Activated CD4-positive, alpha-beta T cell treated with anti-CD3 and anti-CD28 coated beads, Interleukin-2, amount 50 U/mL, for 24 hours (primary cell): ENCODE measurements around the gene ZNF697.

Experiments
- DNase-seq, 2 donors: peaks; one replicate each; pipeline ENCODE4 v3.0.0-alpha.2; 2020; ENCODE audit warnings: low read depth in 1 of 2, low spot score in 1 of 2

ZNF697 gene

DNA sequence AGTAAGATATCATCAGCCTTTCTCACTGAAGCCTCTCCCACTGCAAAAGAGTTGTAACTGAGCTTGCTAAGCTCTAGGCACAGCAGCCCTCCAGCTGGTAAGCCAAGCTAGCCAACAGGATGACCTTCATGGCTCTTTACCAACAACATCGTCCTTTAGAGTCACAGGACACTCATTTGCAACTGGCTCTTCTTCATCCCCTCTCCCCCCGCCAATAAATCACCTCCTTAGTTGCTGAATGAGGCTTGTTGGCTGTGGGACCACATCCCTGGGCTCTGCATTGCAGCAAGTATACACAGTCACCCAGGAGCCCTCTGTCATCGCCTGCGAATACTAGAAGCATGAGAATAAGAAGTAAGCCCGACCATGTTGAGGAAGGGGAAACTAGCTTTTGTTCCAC, 16.0 kb upstream of the ZNF697 start:
- DNase-seq, result no peak

DNA sequence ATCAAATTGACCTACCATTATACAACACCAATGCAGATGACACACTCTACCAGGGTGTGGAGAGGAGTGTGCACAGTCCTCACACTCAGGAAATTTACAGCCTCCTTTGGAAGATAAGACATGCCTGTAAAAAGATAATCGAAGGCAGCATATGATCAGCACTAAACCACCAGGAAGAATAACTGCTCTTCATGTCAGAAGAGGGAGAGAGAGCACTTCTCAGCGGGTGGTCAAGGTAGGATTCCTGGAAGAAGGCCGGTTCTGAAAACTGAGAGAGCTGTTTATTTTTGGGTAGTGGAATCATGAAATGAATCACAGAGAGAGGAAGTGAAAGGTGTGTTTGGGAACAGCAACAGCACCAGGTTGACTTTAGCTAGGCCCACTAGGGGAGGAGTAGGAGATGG, 14.0 kb upstream of the ZNF697 start:
- no peak for DNase-seq

DNA sequence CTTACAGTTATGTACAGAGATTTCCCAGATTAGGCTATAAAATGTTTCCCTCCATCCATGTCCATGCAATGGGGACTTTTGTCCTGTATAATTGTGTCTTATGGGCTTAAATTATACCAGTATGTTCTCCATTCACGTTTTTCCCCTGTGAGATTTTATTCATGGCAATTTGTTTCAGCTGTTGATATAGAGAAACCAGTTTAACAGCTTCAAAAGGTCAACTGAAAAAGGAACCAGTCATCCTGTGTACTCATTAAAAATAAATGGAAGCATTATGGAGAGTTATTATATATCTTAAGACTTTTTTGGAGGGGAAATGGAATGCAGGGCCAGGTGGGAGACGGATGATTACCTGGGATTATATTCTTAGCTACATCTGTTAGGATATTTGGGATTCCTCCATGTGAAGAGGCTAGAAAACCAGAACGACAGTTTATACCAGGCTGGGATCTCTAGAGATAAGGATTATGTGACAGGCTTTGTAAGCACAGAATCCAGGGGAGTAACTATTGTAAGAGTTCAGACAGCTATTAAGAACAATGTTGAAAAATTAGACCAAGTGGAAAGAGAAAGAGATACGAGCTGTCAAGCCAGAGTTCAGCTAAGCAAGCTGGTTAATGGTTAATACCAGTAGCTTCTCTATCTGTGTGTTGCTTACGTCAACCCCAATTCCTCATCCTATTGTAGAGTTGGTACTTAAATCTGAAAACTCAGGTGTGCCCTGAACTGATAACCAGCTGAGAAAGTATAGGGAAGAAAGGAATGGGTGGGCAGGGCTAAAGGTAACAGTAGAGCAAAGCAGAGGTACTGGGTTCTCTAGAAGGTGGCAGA, 12.4 kb upstream of the ZNF697 start:
- no peak for DNase-seq

DNA sequence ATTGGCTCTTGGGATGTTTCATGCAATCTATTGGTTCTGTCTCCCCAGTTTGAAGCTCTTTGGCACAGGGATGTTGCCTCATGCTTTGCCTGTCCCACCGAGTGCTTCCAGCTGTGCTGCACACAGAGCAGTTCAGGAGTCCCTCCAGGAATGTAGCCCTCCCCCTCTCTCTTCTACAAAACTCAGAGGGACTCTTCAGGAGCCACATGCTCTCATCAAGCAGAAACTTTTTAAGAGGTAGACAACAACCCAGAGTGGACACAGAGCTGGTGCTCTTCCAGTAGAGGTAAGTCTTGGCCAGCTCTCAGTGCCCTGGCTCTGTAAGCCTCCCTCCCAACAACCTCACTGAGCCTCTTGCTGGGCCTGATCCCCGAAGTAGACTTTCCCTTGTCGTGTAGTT, 11.6 kb upstream of the ZNF697 start:
- DNase-seq, result no peak

DNA sequence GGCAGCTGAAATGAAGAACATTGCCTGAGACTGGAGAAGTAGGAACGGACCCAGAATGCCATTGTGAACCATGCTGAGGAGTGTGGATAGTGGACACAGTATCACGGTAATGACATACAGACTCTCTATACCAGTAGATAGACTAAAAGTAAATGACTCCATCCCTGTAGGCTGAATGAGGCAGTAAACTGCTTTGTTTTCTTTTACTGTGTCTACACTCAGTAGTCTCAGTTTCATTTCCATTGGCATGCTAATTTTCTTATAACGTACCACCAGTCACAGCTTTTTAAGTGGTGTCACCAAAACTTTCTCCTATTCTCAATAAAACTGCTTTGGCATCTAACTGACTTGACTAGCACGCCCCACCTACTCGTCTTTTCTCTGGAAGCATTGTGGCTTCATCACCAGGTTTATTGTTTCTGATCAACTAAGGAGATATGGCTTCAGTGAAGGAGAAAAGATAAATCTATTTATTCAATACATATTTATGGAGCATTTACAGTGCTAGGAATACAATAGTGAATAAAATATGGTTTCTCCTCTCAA, 8.4 kb upstream of the ZNF697 start:
- DNase-seq, result no peak

DNA sequence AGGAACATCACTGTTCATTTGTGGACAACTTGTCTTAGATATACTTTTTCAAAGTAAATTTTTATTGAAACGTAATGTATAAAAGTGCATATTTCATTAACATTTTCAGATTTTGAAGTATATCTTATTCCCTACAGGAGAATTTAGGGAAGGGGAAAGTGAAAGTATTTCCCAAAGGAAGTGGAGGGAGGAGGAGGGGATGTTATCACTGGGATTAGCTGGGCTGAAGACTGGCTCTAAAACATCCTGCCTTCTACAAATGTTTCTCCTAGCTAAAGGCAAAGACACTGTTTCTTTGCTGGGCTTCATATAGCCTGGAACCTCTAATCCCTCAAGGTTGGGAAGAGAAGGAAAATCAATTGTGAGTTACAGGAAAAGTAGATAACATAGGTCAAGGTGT, 7.1 kb upstream of the ZNF697 start:
- no peak for DNase-seq

DNA sequence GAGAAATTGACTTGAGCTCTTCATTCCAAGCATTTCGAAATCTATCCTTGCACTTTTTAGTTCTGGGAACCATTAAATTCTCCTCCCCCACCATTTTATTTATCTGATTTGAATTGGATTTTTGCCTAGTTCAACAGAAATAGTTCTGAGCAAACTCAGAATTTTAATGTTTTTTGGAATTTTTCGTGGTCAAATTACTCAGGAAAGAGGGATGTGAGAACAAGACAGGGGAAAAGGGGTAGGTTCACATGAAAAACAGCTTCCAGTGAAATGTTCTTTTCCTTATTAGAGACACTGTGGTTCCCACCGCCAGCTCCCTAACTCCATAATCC, 5.7 kb upstream of the ZNF697 start:
- no peak for DNase-seq

DNA sequence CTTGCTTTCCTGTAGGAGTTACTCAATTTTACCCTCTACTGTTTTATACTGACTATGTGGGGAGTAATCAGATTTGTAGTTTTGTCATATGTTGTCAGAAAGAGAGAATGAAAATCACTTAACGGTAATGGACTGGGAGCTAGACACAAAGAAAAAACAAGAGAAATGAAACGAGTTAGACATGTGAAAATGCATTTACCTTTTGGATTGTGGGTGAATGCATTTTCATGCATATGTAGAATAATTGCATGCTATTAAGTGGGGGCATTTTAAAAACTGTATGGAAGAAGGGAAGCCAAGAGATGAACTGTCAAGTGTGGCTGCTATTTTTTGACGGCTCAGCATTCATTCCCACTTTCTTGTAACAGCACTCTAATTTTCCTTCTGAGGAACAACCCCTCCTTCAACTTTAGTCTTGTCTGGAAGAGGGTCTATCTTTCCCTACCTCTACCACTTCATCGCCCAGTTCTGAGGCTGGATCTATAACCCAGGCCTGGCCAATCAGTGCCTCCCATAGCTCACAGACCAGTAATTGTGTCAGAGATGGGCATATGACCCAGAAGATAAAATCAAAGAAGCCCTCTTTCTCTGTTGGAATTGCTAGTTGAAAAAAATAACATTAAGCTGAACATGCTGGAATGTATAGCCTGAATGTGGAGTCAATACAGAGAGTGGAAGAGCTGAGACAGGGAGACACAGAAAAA, 5.2 kb upstream of the ZNF697 start:
- no peak for DNase-seq

DNA sequence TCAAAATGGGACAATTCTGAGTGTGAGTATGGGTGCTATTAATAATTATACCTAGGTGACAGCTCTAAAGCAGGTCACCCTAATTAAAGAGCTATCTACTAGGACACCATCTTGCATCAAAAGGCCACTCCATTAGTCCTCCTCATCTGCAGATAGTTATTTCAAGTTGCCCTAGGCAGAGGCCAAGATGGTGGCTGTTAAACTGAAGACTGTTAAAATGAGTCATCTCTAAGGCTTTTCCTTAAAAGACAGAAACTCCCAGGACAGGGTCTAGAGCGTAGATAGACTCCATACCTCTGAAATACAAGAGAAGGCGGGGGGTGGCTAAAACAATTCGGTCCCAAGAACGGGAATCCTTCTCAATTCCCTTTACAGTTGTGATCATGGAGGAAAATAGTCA, 4.5 kb upstream of the ZNF697 start:
- DNase-seq, result no peak

DNA sequence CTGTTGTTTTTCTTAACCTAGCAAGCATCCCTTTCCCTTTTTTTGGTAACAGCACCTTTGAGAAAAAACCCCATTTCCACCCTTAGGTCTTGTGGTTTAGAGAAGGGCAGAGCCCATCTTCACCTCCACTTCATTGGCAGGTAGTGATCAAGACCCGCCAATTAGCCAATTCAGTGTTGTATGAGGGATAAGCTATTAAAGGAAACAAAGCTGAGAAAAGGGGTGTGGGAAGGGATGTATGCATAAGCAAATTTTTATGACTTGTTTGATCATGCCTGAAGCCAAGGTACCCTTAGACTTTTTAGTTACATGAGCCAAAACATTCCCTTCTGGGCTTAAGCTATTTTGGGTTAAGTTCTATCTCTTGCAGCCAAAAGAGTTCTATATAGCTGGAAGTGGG, 3.6 kb upstream of the ZNF697 start:
- DNase-seq, result no peak

DNA sequence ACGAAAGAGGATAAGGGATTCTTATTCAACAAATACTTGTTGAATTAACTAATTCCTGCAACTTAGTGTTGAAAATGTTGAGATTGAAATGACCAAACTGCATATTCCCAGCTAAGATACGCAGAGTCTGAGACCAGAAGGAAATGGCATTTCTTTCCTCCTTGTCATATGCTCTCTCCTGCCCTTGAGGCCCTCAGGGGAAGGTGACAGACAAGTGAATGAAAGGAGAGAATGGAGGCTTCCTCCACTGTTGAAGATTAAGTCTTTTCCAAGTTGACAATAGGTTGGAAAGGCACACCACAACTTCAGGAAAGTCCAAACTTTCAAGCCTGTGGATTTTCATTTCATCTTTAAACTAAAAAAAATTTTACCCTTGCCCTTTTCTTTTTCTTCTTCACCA, 3.1 kb upstream of the ZNF697 start:
- DNase-seq, result no peak

DNA sequence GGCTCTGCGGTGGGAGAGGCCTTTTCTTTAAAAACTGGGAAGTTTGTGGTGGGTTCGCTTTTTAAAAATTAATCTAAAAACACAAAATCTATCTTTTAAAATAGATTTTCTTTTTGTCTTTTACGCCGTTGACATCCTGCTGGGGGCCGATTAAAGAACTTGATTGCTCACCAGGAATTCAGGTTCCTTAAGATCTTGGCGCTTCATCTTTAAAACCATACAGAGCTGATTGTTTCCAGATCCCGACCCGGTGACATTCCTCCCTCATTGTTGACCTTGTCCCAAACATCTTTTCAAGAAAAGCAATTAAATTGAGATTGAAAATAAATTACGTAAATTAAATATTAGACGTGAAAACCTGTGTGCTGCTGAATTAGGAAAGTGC, 546 bp upstream of the ZNF697 start:
- no peak for DNase-seq

DNA sequence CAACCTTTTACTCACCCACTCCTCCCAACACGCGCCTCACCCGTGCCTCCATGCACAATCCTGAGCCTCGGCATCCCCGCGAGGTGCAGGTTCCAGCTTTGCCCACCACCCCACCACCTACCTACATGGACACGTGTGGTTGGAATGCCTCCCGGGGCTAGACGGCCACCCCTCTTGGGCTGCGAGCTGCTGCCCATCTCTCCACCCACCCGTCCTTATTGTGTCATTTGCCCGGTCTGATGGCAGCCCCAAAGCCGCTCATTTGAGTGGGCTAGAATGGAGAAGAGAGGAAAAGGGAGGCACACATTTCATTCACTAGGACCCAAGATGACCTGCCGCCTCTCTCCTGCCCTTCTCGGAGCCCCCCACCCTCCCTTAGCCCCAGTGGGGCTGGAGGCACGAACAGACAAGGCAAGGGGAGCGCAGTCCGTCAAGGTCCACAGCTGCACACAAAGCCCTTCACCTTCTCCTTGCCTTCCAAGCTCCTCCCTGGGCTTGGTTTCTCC, 785 bp downstream of the ZNF697 start:
- DNase-seq, result no peak

DNA sequence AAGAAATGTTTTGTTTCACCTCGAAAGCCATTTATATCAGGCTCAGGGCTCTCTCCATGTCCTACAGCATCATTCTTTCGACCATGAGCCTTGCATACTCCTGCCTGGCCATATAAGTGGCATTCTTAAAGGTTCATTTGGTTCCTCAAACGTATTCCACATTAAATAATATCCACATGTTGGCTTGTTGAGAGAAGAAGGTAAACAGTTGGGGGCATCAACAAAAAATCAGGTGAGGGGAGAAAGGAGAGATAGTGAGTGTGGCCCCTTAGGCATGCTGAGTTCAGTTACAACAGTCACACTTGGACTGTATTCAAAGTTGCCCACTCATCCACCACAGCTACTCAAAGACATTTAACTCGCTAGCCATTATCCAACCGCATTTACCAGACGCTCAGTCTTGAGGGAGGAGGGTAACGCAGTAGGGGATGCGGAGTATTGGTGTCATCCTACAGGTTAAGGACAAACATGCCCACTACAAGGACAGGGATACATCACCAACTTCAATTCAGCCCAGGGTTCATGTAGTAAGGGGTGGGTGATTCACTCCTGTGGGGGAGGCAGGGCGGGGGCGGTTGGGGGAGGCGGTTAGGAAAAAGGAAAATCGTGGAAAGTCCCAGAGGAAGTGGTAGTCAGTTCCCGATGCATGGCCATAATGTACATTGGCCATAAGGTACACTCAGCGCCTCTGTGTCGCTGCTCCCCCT, 1.4 kb downstream of the ZNF697 start:
- DNase-seq, result no peak

DNA sequence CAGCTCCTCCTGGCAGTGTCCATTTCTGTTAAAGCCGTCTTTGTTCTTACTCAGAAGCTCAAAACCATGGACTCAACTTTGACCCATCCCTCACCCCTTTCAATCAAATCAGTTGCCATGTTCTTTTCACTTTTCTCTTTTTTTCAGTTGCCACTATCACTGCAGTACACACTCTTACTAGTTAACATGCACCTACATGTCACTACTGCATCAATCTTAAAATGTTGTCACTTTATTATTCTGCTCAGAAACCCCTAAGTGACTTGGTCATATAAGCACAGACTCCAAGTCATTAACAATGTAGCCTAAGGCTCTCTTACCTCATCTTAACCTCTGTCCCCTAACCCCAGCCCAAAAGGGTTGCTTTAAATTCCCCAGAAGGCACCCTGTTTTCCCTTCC, 9.0 kb downstream of the ZNF697 start:
- DNase-seq, result no peak

DNA sequence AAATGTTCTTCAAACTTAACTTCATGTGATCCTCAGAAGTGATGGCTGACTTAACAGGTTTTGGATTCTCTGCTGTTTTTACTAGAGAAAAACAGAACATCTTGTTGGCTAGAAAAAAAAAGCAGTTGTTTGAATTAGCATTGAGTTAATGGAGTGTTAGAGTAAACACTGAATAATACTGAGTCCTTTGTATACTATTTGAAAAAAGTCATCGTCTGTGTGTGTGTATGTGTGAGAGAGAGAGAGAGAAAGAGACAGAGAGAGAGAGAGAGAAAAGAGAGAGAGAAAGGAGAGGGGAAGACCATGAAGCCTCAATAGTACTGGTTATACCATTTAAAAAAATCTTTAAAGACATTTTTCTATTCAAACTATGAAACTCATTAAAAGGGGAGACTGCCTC, 10.4 kb downstream of the ZNF697 start:
- DNase-seq, result no peak

DNA sequence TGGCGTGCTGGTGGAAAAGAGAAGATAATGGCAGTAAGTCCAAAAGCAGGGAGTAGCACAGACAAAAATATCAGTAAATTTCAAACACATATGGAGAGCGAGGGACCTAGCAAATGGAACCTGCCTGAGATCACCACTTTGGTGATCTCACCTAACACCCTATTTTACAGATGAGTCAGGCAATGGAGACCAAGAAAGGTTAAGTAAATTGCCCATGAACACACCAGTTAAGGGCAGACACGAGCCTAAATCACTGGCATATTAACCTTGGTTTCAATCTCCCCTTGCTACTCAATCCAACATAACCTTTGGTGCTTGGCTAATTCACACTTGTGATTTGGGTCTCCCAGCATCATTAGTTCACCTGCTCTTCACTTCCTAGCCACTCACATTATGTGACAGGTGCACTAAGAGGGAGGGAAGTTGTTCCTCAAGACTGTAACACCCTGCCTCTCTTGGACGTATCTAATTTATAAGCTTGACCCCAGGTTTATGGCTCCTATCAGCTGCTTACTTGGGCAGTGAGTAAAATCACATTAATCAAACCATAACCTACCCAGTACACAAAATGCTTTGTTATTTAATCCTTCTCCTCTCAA, 11.5 kb downstream of the ZNF697 start:
- no peak for DNase-seq

DNA sequence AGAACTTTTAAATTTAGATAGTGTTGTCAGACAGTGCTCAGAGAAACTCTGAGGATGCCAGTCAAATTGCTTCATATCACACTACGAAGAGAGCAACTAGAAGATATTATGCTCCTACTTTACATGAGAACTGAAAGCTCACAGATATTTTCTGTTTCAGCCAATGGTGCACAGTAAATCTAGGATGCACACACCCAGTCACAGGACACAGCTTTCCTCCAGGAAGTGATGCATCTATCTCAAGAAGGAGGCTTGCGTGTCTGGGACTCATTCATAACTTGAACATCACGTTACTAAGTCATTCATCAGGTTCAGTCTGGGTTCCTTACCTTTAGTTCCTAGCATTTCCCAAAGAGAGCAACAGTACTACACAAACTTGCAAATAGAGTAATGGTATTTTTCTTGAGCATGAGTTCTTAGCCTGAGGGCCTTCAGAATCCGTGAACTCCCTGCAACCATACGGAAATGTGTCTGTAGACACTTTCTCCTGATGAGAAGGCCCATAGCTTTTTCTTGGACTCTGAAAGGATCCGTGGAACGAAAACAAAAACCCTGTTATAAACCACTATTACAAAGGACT, 12.2 kb downstream of the ZNF697 start:
- no peak for DNase-seq

DNA sequence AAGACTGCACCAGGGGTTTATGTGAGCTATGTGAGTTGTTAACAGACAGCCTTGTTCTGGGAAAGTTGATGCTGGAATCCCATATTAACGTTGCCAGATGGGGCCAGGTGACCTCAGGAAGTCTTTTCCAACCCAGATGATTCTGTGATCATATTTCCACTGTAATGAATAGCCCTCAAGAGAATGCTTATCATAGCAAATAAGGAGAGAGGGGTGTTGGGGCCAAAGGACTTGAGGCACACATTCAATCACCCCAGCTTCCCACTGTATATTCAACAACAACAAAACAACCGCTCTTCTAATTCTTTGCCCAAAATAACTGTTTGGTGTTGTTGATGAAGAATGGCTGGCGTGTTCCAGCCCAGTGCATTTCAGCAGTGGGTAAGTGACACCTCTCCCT, 14.1 kb downstream of the ZNF697 start:
- no peak for DNase-seq

DNA sequence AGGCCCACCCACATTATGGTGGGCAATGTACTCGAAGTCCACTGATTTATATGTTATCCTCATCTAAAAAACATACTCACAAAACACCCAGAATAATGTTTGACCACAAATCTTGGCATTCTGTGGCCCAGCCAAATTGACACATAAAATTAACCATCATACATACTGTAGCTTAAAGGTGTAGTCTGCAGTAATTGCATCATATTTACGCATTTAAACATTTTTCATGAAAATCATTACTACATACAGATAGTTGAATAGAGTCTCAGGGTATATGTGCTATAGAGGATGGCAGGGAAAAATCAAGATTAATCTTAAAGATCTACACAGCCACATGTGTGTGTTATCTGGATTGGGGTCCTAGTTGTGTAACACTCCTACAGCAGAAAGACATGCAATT, 14.5 kb downstream of the ZNF697 start:
- no peak for DNase-seq

DNA sequence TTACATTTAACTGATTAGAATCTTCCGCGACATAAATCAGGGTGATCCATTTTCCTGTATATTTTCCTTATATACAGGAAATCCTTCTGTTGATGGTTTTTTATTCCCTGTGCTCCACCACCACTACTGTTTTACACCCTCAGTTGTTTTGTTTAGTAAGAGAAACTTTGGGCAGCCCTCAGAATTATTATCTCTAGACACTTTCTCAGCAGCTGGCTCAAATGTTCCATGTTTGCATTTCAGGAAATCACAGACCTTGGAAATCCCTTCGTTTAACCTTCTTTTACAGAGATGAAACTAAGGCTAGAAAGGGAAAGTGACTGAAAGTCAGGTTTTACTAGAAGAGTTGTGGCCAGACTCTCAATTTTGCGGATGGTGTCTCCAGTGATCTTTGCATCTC, 15.2 kb downstream of the ZNF697 start:
- DNase-seq, result no peak
